Skeletal muscle satellite cell (primary cell): ENCODE results near the gene UNC5A.

Experiments used
- H3K27me3 ChIP-seq: 2 replicates; pipeline ENCODE4 v1.7.0; 2013; ENCODE audit warnings: low read length; ENCODE audit not compliant: control insufficient read depth, insufficient read depth
- H3K36me3 ChIP-seq: 2 replicates; pipeline ENCODE4 v1.7.0; 2013; ENCODE audit warnings: mild to moderate bottlenecking, control low read depth, low read length; ENCODE audit not compliant: insufficient read depth
- H3K4me1 ChIP-seq: 2 replicates; pipeline ENCODE4 v1.7.0; 2013; ENCODE audit warnings: low read length; ENCODE audit not compliant: control insufficient read depth, insufficient read depth
- H3K4me2 ChIP-seq: 2 replicates; pipeline ENCODE4 v1.7.0; 2013; ENCODE audit warnings: mild to moderate bottlenecking, low read length
- H3K4me3 ChIP-seq: 2 replicates; pipeline ENCODE4 v1.7.0; 2013; ENCODE audit warnings: low read length
- H3K9ac ChIP-seq: 2 replicates; pipeline ENCODE4 v1.7.0; 2013; ENCODE audit warnings: mild to moderate bottlenecking, low read depth, low read length, moderate library complexity
- H3K9me3 ChIP-seq: replicated peaks from 2 replicates; pipeline ENCODE4 v1.7.0; 2013; ENCODE audit warnings: mild to moderate bottlenecking, control low read depth, low read length

UNC5A gene

DNA sequence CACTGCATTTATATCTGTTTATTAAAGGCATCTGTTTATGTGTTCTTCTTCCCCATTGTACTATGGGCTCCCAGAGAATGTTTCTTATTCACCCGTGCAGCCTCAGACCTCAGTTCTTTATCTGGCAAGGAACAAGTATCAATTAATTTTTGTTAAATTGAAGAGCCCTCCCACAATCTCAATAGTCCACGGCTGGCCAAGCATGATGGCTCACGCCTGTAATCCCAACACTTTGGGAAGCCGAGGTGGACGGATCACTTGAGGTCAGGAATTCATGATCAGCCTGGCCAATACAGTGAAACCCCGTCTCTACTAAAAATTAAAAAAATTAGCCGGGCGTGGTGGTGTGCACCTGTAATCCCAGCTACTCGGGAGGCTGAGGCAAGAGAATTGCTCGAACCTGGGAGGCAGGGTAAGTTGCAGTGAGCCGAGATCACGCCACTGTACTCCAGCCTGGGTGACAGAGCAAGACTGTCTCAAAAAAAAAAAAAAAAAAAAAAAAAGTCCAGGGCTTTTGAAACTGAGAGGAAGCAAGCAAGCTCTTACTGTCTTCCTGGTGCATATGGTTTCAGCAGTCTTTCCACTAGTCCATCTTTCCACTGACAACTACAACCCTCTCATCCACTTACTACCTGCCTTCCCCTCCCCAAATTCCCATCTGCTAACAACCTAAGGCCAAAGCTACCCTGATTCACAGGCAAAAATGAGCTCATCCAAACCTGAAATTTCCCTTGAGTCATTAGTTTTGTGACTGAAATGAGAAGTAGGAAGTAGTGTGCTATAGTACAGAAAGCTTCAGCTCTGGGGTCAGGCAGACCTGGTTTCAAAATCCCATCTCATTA, 91.1 kb downstream of the UNC5A start:
- no peaks in the 10 kb centered on the region for H3K4me1 ChIP-seq
- H3K9ac ChIP-seq: no peak overlapping the region
- H3K4me2 ChIP-seq: no peak overlapping the region
- H3K27me3 ChIP-seq: peaks cover 1% of the 10 kb centered on the region
- no peaks in the 10 kb centered on the region for H3K9me3 ChIP-seq
- peaks cover 49% of the 10 kb centered on the region for H3K36me3 ChIP-seq
- no peak overlapping the region for H3K4me3 ChIP-seq

DNA sequence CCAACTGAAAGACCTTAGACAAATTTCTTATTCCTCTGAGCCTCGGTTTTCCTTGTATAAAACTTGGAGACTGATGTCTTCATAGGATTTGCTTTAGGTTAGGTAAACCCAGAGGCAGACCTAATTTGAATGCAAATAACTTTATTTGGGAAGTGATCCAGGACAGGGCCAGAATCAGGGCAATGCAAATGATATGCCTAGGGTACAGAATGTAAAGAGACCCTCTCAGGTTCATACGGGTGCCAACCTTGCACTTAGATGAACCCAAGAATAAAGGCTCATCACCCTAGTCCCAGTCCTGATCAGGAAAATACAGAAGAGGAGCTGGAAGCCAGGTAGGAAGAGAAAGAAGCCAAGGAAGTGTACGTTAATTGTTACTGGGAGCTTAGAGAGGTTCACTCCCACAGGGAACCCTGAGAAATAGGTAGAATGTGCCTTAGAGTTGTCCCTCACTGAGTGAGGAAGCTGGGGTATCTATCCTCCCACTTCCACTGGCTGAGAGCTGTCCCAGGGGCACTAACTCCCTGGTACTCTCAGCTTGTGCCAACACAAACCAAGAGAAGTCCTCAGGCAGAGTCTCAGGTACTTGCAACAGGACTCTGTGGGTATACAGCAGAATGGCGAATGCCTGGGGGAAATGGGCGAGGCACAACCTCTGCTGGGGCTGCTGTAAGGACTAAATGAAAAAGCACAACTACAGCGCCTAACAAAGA, 91.9 kb downstream of the UNC5A start:
- no peaks in the 10 kb centered on the region for H3K4me1 ChIP-seq
- no peak overlapping the region for H3K4me2 ChIP-seq
- peaks cover 56% of the 10 kb centered on the region for H3K36me3 ChIP-seq
- H3K4me3 ChIP-seq: no peak overlapping the region
- no peaks in the 10 kb centered on the region for H3K27me3 ChIP-seq
- H3K9me3 ChIP-seq: no peaks in the 10 kb centered on the region
- no peak overlapping the region for H3K9ac ChIP-seq

DNA sequence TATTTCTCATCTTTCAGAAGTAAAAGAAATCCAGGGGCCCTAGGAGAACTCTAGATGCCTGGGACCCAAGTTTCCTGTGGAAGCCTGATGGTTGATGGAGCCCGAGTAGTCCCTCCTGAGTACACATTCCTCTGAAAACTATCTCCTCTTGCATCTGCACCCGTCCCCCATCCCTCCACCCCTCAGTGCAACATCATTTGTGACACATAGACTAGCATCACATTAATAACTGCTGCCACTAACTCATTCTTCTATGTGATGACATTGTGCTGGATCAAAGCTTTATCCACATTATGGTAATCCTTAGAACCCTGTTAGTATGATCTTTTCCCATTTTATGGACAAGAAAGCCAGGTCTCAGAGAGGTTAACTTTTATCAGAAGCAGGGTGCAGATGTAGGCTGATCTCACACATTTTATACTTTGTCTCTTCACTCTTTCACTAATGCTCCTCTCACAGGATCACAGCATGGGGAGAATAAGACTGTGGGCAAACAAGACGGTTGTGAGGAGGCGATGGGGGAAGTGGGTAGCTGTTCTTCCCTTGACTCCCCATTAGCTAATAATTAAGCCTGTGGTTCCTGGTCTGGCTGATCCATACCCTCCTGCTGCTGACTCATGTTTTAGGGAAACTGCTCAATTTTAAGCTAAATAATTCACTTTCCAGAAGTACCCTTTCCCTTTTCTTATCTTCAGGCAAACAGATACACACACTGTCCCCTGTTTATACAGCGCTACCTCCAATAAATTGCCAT, 92.7 kb downstream of the UNC5A start:
- Histone ChIP-seq H3K4me2 (no peak overlapping the region), H3K4me3 (no peak overlapping the region), H3K4me1 (no peaks in the 10 kb centered on the region), H3K27me3 (no peaks in the 10 kb centered on the region), H3K9me3 (no peaks in the 10 kb centered on the region), H3K9ac (no peak overlapping the region), H3K36me3 (peaks cover 61% of the 10 kb centered on the region)

DNA sequence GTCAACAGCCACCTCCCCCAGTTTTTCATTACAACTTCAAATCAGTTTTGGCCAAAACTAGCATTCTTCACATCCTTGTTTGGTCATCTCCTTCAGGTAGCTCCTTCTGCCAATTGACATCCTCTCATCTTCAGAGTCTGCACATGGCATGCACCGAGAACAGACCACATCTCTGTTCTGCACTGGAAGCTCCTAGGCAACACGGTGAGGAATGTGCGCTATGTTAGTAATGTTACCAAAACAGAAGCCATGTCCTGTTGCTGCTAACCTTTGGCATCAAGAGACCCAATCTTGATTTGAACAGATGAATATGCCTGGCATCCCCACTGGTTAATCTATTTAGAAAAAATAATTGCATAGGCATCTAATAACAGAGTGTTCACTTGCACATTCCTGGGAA, 93.9 kb downstream of the UNC5A start:
- no peaks in the 10 kb centered on the region for H3K4me1 ChIP-seq
- H3K36me3 ChIP-seq: peaks cover 64% of the 10 kb centered on the region
- no peaks in the 10 kb centered on the region for H3K27me3 ChIP-seq
- no peak overlapping the region for H3K9ac ChIP-seq
- H3K4me3 ChIP-seq: no peak overlapping the region
- no peak overlapping the region for H3K4me2 ChIP-seq
- H3K9me3 ChIP-seq: no peaks in the 10 kb centered on the region

DNA sequence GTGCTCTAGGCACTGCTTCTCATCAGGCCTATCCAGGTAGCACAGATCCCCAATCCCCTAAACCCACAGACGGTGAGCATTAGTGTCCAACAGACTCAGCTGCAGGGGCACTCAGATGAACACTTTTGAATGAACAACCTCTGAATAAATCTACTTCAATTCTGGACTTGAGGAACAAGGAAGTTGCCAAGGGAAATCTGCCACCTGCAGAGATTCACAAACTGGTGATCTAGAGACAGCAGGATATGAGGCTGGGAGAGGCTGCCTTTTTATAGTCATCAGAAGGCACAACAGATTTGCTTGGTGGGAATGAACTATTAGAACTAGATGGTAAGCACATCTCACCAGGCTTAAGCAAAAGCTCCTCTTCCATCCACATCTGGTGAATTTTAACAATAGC, 95.8 kb downstream of the UNC5A start:
- H3K9me3 ChIP-seq: no peaks in the 10 kb centered on the region
- no peak overlapping the region for H3K4me2 ChIP-seq
- no peak overlapping the region for H3K9ac ChIP-seq
- H3K4me3 ChIP-seq: no peak overlapping the region
- H3K27me3 ChIP-seq: no peaks in the 10 kb centered on the region
- H3K36me3 ChIP-seq: peaks cover 68% of the 10 kb centered on the region
- no peaks in the 10 kb centered on the region for H3K4me1 ChIP-seq

DNA sequence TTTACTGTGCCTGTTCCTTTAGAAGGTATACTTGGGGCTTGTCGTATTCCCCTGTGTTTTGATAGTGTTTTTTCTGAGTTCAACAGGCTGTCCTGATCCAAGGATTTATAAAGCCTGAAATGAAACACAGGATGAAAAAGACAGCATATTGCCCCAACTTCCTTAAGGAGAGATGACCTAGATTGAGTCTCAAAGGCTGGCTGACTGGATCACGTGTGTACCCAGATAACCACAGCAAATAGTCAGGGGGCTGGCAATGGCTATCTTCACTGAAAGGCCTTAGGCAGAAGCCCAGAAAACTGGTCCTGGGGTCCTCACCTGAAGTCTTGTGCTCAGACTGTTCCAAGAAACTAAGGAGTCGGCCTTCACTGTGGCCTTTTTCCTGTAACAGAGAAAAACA, 96.4 kb downstream of the UNC5A start:
- no peaks in the 10 kb centered on the region for H3K9me3 ChIP-seq
- H3K27me3 ChIP-seq: no peaks in the 10 kb centered on the region
- peaks cover 66% of the 10 kb centered on the region for H3K36me3 ChIP-seq
- no peak overlapping the region for H3K4me2 ChIP-seq
- H3K4me3 ChIP-seq: no peak overlapping the region
- no peak overlapping the region for H3K9ac ChIP-seq
- no peaks in the 10 kb centered on the region for H3K4me1 ChIP-seq

DNA sequence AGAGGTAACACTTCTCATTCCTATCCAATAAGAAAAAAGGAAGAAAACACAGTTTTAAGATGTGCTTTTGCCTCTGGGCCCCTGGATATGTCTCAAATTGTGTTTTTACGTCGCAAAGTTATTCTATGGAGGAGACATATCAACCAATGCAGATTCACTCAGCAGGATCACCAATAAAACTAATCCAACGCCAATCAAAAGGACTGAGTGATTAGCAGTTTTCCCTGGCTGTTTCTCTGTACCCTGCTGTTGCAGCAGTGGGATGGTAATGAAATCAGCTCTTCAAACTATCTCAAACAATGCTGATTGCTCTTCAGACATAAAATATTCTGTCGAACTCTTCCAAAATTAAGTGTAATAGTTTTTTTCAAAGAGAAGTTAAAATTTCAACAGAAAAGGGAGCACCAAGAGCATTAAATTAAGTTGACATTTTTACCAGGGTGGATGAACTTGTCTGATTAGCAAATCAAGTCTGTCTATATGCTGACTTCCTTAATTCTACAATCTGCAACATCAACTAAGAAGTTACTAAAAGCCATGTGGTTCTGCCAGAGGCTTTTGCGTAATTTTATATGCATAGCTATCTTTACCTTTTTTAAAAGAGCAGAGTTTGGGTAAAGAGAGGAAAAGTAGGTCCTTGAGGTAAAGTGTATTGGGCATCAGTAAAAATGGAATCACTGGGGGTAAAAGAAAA, 98.5 kb downstream of the UNC5A start:
- Histone ChIP-seq H3K9ac (no peak overlapping the region), H3K4me2 (no peak overlapping the region), H3K9me3 (no peaks in the 10 kb centered on the region), H3K4me1 (no peaks in the 10 kb centered on the region), H3K4me3 (no peak overlapping the region), H3K27me3 (no peaks in the 10 kb centered on the region), H3K36me3 (peaks cover 46% of the 10 kb centered on the region)

DNA sequence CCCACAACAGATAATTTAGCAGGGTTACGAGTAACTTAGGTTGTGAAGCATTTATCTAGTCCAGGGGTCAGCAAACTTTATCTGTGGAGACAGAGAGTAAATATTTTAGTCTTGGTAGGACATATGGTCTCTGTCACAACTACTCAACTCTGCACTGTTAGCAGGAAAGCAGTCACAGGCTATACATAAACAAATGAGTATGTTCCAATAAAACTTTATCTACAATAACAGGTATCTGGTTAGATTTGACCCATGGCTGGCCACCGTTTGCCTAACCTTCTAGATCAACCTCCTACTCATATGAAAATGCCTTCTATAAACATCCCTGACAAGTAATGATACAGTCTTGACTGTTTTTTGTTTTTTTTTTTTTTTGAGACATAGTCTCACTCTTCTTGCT, 101.8 kb downstream of the UNC5A start:
- no peaks in the 10 kb centered on the region for H3K4me1 ChIP-seq
- H3K36me3 ChIP-seq: peaks cover 19% of the 10 kb centered on the region
- H3K4me2 ChIP-seq: no peak overlapping the region
- H3K9me3 ChIP-seq: no peaks in the 10 kb centered on the region
- no peaks in the 10 kb centered on the region for H3K27me3 ChIP-seq
- no peak overlapping the region for H3K9ac ChIP-seq
- H3K4me3 ChIP-seq: no peak overlapping the region

DNA sequence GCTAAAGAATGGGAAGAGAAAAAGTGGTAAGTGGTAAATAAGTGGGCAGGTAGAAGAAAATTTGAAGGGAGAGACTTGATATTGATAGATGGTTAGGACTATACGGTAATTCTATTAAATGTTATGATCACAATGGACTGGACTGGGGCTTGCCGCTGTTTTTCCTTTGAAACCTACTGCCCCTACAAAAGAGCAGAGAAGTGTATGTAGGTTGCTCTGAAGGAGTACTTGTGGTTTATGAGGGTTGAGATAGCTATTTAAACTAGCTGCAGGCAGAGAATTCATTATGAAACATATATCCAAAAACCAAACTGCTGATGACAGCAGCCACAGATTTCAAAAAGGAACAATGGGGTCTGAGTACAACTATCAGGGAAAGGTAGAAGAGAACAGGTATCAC, 105.5 kb downstream of the UNC5A start:
- Histone ChIP-seq H3K9ac (no peak overlapping the region), H3K36me3 (peaks cover 18% of the 10 kb centered on the region), H3K27me3 (no peaks in the 10 kb centered on the region), H3K4me3 (no peak overlapping the region), H3K4me2 (no peak overlapping the region), H3K4me1 (no peaks in the 10 kb centered on the region), H3K9me3 (no peaks in the 10 kb centered on the region)

DNA sequence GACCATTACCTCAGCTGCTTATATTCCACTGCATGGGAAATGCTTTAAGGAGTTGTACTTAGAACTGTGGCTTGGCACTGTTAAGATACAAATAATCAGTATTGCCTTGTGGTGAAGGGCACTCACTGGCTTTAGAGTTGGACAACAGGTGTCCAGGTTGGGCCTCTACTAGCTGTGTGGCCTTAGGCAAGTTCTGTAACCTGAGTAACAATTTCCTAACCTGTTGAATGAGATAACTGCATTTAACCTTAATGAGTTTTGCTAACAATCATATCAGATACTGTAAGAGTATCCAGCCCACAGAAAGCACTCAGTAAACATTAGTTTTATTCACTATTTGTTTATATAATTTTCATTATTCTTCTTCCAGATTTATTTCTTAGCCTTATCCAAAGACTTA, 106.0 kb downstream of the UNC5A start:
- no peak overlapping the region for H3K4me3 ChIP-seq
- no peaks in the 10 kb centered on the region for H3K27me3 ChIP-seq
- H3K4me2 ChIP-seq: no peak overlapping the region
- no peak overlapping the region for H3K9ac ChIP-seq
- H3K9me3 ChIP-seq: no peaks in the 10 kb centered on the region
- H3K36me3 ChIP-seq: peaks cover 18% of the 10 kb centered on the region
- no peaks in the 10 kb centered on the region for H3K4me1 ChIP-seq

DNA sequence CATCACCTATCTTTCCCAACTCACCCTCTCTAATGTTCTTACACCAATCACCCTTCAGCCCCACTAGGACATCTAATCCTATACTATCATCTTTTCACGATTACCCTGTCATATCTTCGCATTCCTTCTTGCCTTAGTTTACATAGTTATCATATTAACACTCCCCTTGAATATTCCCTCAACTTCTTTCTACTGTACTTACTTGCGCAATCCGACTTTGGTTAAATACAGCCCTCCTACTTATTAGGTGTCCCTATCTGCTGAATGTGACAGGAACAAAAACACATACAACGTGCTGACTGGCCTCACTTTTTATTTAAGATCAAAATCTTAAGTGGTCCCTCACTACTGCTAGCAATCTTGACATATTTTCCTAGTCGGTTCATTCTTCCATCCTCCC, 108.3 kb downstream of the UNC5A start:
- H3K36me3 ChIP-seq: peaks cover 18% of the 10 kb centered on the region
- no peak overlapping the region for H3K4me3 ChIP-seq
- H3K4me1 ChIP-seq: no peaks in the 10 kb centered on the region
- H3K9me3 ChIP-seq: no peaks in the 10 kb centered on the region
- H3K9ac ChIP-seq: no peak overlapping the region
- no peaks in the 10 kb centered on the region for H3K27me3 ChIP-seq
- H3K4me2 ChIP-seq: no peak overlapping the region
